CD1c-positive myeloid dendritic cell (primary cell): ENCODE data around the gene ZNF598.
"Not testable (repeated sequence)": the region's sequence is repeated elsewhere in the genome, so short reads cannot be mapped to it uniquely, and the experiment has no call there.

Experiments
- DNase-seq: peaks from one replicate; pipeline ENCODE4 v3.0.0-alpha.2; 2016; ENCODE audit errors: extremely low spot score

ZNF598 gene

DNA sequence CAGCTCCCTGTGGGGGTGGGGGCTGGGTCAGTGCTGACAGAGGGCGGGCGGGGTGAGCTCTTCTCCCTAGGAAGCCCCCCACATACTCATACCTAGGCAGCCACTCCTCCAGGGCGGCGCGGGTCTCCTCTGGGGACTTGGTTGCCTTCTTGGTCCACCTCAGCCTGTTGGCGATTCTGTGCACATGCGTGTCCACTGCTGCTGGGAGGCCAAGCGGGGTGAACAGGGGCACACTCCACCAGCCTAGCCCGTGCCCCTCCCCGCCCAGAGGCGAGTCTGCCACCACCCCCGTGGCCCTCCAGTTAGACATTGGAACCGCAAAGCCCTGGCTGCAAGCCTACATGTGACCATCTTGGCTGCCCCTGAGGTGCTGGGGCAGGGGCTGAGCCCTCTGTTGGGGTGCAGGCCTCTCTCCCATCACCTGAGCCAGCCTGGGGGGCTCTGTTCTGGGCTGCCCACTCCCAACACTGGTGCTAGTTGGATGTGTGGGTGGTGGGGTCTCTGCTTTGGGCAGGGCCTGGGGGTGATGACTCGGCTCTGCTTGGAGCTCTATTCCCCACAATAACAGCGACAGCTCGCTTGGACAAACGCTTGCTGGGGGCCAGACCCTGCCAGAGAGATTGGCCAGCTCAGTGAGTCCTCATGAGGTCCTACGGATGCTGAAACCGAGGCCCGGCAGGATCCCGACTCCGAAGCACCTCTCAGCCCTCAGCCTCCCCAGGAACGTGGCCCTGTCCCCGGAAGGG lies 30.6 kb upstream of the ZNF598 start:
- no peak for DNase-seq

GRCh38 chr16:2039274-2040031 lies 29.8 kb upstream of the ZNF598 start:
- no peak for DNase-seq

DNA sequence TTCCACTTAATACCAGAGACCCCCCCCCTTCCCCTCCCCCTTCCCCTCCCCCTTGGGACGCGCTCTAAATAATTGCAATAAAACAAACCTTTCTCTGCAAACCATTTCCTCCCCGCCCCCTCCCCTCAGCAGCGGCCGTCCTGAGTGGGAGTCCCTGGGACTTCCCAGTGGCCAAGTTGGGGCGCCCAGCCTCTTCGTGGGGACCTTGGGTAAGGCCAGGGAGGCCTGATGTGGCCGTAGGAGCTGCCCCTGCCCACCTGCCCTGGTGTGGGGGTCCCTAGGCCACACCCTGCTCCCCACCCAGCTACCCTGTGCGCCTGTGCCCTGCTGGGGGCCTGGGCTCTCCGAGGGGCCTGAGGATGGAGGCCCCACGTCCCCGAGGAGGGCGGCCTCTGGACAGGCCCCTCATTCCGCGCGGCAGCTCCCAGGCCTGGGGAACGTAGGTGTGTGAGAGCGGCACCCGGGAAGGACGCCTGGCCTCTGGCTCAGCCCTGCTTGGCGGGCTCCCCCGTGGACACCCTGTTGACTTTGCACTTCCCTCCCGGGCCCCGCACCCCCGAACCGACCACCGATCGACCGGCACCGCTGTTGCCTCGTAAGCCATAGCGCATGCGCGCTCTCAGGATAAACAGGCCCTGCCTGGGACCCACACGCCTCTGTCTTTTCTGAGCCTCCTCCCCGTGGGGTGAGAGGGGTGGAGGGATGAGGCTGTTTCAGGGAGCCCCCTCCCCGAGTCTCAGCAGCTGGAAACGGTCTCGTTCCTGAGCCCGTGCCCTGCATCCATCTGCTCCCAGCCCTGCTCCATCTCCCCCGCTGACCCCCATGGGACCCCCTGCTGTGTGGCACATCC lies 29.0 kb upstream of the ZNF598 start:
- DNase-seq: no peak

DNA sequence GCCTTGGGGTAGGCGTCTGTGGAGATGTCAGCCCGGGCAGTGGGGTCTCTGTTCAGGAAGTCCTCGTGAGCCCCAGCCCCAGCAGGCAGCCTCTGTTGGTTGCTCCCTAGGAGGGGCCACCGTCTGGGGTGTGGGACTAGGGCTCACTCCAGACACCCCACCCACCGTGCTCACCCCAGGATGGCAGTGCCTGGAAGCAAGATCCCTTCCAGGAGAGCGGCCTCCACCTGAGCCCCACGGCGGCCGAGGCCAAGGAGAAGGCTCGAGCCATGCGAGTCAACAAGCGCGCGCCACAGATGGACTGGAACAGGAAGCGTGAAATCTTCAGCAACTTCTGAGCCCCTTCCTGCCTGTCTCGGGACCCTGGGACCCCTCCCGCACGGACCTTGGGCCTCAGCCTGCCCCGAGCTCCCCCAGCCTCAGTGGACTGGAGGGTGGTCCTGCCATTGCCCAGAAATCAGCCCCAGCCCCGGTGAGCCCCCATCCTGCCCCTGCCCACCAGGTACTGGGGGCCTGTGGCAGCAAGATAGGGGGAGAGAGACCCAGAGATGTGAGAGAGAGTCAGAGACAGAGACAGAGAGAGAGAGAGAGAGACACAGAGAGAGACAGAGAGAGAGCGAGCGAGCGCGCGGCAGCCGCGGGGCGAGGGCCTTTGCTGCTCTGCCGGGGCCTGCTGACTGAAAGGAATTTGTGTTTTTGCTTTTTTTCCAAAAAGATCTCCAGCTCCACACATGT lies 28.2 kb upstream of the ZNF598 start:
- no peak for DNase-seq

- no peak for DNase-seq
Measured at GRCh38 chr16:2037115-2037514, 27.5 kb upstream of the ZNF598 start.

- DNase-seq: no peak
Measured at GRCh38 chr16:2036200-2036966, 26.8 kb upstream of the ZNF598 start.

GRCh38 chr16:2035431-2036199 lies 26.0 kb upstream of the ZNF598 start:
- no peak for DNase-seq

DNA sequence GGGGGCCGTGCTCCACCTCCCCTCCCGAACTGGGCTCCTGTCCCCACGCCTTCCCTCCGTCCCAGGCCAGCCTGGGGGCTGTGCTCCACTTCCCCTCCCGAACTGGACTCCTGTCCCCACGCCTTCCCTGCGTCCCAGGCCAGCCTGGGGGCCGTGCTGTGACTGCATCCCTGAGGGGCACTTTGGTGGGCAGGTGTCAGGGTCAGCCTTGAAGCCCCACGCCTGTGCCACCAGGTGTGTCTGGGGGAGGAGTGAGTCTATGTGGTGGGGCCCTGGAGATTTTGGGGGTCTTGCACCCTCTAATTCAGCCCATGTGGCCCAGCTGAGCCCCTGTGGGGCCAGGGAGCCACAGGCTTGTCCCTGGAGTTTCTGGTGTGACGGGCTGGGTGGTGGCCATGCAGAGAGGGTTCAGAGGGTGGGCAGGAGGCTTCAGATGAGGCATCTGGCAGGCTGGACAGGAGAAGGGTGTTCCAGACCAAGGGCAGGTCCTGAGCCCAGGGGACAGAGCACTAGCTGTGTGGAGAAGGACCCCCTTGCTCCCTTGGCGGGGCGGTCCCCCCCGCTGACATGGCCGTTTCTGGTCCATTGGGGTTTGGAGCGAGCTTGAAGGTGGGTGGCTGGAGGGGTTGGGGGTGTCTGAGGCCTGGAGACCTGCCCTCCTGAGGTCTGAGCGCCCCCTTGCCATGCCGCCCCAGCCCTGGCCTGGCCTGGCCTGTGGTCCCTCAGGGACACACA lies 25.2 kb upstream of the ZNF598 start:
- no peak for DNase-seq

DNA sequence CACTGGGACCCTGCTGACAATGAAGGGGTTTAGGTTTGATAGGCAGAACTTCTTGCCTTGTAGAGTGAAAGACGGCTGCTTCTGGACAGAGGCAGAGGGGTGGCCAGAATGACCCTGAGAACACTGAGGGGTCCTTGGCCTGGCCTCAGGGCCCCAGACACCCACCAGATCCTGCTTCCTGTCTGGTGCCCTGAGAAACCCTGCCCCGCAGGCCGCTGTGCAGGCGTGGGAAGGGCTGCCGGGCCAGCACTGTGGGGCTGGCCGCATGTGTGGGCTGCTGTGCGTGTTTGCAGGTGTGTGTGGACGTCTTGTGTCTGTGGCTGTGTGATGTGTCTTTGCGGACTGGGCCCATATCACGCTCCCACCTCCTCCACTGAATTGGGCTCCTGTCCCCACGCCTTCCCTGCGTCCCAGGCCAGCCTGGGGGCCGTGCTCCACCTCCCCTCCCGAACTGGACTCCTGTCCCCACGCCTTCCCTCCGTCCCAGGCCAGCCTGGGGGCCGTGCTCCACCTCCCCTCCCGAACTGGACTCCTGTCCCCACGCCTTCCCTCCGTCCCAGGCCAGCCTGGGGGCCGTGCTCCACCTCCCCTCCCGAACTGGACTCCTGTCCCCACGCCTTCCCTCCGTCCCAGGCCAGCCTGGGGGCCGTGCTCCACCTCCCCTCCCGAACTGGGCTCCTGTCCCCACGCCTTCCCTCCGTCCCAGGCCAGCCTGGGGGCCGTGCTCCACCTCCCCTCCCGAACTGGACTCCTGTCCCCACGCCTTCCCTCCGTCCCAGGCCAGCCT lies 24.5 kb upstream of the ZNF598 start:
- DNase-seq: not testable (repeated sequence)

- DNase-seq: no peak
Measured at GRCh38 chr16:2033057-2033908, 23.7 kb upstream of the ZNF598 start.

DNA sequence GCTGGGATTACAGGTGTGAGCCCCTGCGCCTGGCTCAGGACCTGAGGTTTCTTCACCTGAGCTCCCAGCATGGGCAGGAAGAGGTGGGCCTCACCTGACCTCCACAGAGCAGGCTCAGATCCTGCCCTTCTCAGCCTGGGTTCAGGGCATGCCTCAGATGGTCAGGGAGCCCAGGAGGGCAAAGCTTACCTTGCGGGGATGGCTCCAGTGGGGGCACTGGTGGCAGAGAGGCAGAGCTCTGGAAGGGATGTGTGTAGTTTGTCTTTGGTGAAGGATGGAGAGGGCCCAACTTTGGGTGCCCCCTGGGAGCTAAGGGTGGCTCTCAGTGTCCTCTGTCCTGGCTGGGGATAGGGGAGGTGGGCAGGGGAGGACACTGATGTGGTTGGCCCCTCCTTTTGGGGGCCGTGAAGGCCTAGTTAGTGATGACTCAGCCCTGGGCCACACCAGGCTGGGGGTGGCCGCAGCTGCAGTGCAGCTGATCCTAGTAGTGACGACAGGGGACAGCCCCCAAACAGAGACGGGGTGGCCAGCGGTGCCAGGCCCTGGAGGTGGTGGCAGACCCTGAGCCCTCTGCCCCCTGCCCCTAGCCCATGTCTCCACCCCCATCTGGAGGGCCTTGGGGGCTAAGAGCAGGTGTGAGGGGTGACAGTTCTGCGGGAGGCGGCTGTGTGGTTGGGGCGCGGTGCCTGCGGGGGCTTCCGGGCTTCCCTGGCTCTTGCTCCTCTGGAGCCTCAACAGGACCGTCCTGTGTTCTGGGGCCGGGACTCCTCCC lies 22.9 kb upstream of the ZNF598 start:
- DNase-seq: no peak

DNA sequence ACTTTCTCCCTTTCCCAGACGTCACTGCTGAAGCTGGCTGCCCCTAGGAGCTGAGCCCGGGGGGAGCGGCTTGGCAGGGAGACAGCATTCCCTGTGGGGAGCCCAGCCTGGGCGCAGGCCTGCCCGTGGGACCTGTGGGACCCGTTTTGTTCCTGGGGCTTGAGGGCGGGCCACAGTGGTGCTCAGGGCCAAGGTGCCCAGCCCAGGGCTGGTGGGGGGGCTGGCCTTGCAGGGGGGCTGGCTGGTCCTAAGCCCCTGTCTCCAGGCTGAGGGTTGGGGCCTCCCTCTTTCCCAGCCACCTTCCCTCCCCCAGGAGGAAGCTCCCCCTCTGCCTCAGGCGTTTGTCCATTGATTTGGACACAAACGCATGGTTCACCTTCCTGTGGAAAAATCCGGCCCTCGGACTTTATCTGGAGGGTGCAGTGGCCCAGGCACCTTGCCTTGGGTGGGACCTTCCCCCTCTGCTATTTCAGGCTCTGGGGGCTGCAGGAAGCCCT lies 21.5 kb upstream of the ZNF598 start:
- DNase-seq: no peak

- no peak for DNase-seq
Measured at GRCh38 chr16:2030036-2030435, 20.4 kb upstream of the ZNF598 start.

DNA sequence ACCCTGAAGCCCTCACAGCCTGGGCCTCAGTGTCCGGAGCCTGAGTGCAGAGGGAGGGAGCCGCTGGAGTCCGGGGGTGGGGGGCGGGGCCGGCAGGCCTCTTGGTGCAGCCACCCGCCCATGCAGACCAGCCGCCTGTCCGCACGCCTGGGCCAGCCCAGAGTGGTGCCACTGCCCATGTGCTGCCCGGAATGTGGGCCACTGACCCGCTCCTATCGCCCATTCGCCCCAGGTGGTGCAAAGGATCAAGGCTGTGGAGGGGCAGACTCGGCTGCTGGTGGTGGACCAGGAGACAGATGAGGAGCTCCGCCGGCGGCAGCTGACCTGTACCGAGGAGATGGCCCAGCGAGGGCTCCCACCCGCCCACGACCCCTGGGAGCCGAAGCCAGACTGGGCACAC lies 19.7 kb upstream of the ZNF598 start:
- DNase-seq: no peak

DNA sequence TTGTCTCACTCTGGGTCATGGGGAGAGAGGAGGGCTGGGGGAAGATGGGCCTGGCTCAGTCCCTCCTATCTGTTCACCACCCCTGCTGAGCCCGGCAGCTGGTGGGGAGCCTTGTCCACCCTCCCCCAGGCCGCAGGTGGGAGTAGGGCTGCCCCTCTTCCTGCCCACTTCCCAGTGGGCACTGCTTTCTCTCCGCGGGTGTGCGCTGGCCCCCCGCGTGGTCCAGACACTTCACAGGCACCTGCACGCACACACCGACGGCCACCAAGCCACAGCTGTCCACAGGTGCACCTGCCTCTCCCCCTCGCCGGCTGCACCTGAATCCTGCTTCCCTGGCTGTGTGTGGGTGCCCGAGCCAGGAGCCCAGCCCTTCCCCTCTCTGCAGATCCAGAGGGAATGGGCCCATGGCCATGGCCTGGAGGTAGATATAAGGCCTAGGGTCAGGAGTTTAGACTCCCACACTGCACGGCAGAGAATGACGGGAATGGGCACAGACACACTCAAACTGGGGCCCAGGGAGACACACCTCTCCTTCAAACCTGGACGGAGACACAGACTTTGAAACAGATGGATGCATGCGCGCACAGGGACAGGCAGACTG lies 19.1 kb upstream of the ZNF598 start:
- DNase-seq: no peak

GRCh38 chr16:2028146-2028545 lies 18.5 kb upstream of the ZNF598 start:
- no peak for DNase-seq
